DMS53 (cell line): ENCODE data around the gene ATG4A.
A peak's percentile ranks its signal among the peaks of the same experiment; 100 is the strongest.

Experiments
- DNase-seq: peaks from one replicate; lab custom pipeline; 2025; lab: John Stamatoyannopoulos, UW

Gene ATG4A

GRCh38 chrX:108168961-108169740 lies 77.6 kb downstream of the ATG4A start:
- no peak for DNase-seq

- no peak for DNase-seq
Measured at GRCh38 chrX:108169768-108170167, 78.2 kb downstream of the ATG4A start.

- DNase-seq = no peak
Measured at GRCh38 chrX:108171671-108172070, 80.1 kb downstream of the ATG4A start.

- no peak for DNase-seq
Measured at GRCh38 chrX:108173874-108174273, 82.3 kb downstream of the ATG4A start.

- no peak for DNase-seq
Measured at GRCh38 chrX:108177351-108178142, 86.0 kb downstream of the ATG4A start.

GRCh38 chrX:108178143-108178498 lies 86.5 kb downstream of the ATG4A start:
- no peak for DNase-seq

- DNase-seq = peak; percentile 90
Measured at GRCh38 chrX:108186811-108187210, 95.2 kb downstream of the ATG4A start.

- DNase-seq = no peak
Measured at GRCh38 chrX:108198420-108198819, 106.8 kb downstream of the ATG4A start.

- DNase-seq = no peak
Measured at GRCh38 chrX:108199041-108199440, 107.5 kb downstream of the ATG4A start.

- peak; percentile 74 for DNase-seq
Measured at GRCh38 chrX:108199691-108200090, 108.1 kb downstream of the ATG4A start.

- no peak for DNase-seq
Measured at GRCh38 chrX:108203540-108203939, 112.0 kb downstream of the ATG4A start.
